ENCODE measurements around the gene CAPS.
"Not testable (repeated sequence)": the region's sequence is repeated elsewhere in the genome, so short reads cannot be mapped to it uniquely, and the experiment has no call there.

The CAPS gene

DNA sequence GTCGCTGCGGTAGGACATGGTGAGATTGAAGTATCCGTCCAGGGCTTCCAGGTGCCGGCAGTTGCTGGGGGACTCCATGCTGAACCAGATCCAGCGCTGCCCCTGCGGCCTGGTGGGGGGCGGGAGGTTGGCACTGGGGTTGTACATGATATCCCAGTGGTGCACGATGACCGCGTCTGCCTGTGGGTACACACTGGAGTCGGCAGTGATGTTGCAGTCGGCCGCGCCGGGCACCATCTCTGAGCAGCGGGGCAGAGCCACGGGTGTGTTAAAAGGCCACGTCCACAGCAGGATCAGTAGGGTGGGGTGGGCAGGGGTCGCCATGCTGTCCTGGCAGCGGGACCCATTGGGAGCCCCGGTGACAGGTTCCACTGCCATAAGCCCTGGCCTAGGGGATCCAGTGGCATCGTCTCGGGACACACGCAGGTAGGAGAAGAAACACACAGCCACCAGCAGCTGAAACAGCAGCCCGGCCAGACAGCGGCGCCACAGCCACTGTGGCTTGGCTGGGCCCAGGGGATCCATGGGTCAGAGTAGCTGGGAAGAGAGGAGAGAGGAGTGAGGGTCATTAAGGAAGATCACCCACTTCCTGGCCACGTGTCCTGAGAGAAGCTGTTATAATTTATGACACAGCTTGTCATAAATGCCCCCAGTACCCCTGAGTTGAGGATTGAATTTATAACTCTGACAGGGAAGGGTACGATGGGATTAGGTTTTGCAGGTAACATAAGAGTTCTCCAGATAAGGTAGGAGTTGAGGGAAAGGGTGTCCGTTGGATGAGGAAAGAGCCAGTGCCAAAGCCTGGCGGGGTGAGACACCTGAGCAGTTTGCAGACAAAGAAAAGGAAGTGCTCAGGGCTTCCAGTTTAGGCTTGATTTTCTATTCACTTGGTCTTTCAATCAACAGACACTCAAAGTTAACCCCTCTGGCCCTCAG, 46.6 kb upstream of the CAPS start:
- no peaks in the 10 kb centered on the region for H3K79me2 ChIP-seq (ENCODE audit: insufficient read depth, low read length)
- H3F3A ChIP-seq (ENCODE audit: insufficient read depth): no peaks in the 10 kb centered on the region
- no peak overlapping the region for H3K4me3 ChIP-seq (ENCODE audit: insufficient read depth, low read length, poor library complexity, severe bottlenecking)
- H3K9me3 ChIP-seq (ENCODE audit: insufficient read depth, low read length): no peaks in the 10 kb centered on the region
- no peak overlapping the region for H3K4me2 ChIP-seq (ENCODE audit: low read depth, low read length, poor library complexity, severe bottlenecking)
- no peak overlapping the region for H2AFZ ChIP-seq (ENCODE audit: low read depth, low read length, severe bottlenecking)
- H3K9me2 ChIP-seq (replicated peaks; ENCODE audit: insufficient read depth, low read length): no peaks in the 10 kb centered on the region
- TF ChIP-seq, protein P1, sequence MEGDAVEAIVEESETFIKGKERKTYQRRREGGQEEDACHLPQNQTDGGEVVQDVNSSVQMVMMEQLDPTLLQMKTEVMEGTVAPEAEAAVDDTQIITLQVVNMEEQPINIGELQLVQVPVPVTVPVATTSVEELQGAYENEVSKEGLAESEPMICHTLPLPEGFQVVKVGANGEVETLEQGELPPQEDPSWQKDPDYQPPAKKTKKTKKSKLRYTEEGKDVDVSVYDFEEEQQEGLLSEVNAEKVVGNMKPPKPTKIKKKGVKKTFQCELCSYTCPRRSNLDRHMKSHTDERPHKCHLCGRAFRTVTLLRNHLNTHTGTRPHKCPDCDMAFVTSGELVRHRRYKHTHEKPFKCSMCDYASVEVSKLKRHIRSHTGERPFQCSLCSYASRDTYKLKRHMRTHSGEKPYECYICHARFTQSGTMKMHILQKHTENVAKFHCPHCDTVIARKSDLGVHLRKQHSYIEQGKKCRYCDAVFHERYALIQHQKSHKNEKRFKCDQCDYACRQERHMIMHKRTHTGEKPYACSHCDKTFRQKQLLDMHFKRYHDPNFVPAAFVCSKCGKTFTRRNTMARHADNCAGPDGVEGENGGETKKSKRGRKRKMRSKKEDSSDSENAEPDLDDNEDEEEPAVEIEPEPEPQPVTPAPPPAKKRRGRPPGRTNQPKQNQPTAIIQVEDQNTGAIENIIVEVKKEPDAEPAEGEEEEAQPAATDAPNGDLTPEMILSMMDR (IDR thresholded peaks at IDR 0.05; ENCODE audit: insufficient read depth, low read length, poor library complexity, severe bottlenecking): no peak
- no peak for TF ChIP-seq EZH2phosphoT487 (conservative IDR thresholded peaks at IDR 0.05; ENCODE audit: low read length)
- no peaks in the 10 kb centered on the region for H4K20me1 ChIP-seq (ENCODE audit: low read depth, low read length)
- no peak overlapping the region for H3K27ac ChIP-seq (ENCODE audit: low read depth, low read length)
- no peaks in the 10 kb centered on the region for H3K36me3 ChIP-seq (ENCODE audit: low read length)
- H3K27me3 ChIP-seq (ENCODE audit: low read length): no peaks in the 10 kb centered on the region
- H3K9ac ChIP-seq (ENCODE audit: low read length): no peak overlapping the region

GRCh38 chr19:5870986-5871394, 43.1 kb upstream of the CAPS start:
- Histone ChIP-seq H3K79me2 (ENCODE audit: insufficient read depth, low read length) (no peaks in the 10 kb centered on the region), H3K4me3 (ENCODE audit: insufficient read depth, low read length, poor library complexity, severe bottlenecking) (no peak overlapping the region), H3K36me3 (ENCODE audit: low read length) (no peaks in the 10 kb centered on the region), H3K9me2 (replicated peaks; ENCODE audit: insufficient read depth, low read length) (no peaks in the 10 kb centered on the region), H3K27ac (ENCODE audit: low read depth, low read length) (no peak overlapping the region), H4K20me1 (ENCODE audit: low read depth, low read length) (no peaks in the 10 kb centered on the region), H3K9ac (ENCODE audit: low read length) (no peak overlapping the region), H2AFZ (ENCODE audit: low read depth, low read length, severe bottlenecking) (no peak overlapping the region), H3K4me2 (ENCODE audit: low read depth, low read length, poor library complexity, severe bottlenecking) (no peak overlapping the region), H3K9me3 (ENCODE audit: insufficient read depth, low read length) (no peaks in the 10 kb centered on the region), H3F3A (ENCODE audit: insufficient read depth) (no peaks in the 10 kb centered on the region), H3K27me3 (ENCODE audit: low read length) (no peaks in the 10 kb centered on the region)
- TF ChIP-seq, protein P1 (IDR thresholded peaks at IDR 0.05; ENCODE audit: insufficient read depth, low read length, poor library complexity, severe bottlenecking): no peak
- no peak for TF ChIP-seq EZH2phosphoT487 (conservative IDR thresholded peaks at IDR 0.05; ENCODE audit: low read length)

DNA sequence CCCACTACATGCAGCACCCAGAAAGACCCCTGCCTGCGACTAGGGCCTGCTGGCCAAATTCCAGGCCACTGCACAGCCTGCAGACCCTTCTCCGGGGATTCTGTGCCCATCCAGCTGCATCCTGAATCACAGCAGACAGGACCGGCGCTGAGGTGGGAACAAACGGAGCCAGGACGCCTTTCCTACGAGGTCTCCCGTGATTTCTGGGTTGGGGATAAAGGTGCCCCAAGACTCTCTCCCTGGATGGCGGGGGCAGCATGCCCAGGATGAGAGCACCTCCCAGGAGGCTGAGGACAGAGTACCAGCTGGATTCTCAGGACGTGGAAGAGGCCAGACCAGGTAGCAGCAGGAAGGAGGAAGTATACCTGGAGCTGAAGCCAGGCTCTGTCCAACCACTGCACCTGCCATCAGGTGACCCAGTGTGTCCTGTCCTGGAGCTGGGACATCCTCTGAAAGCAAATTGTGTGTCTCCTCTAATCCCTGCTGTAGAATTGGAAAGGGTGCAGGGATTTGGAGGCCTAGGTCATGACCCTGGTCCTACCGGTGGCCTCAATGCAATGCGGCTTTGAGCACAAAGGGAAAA, 40.3 kb upstream of the CAPS start:
- H3K79me2 ChIP-seq (ENCODE audit: insufficient read depth, low read length): no peaks in the 10 kb centered on the region
- H4K20me1 ChIP-seq (ENCODE audit: low read depth, low read length): no peaks in the 10 kb centered on the region
- no peaks in the 10 kb centered on the region for H3K36me3 ChIP-seq (ENCODE audit: low read length)

DNA sequence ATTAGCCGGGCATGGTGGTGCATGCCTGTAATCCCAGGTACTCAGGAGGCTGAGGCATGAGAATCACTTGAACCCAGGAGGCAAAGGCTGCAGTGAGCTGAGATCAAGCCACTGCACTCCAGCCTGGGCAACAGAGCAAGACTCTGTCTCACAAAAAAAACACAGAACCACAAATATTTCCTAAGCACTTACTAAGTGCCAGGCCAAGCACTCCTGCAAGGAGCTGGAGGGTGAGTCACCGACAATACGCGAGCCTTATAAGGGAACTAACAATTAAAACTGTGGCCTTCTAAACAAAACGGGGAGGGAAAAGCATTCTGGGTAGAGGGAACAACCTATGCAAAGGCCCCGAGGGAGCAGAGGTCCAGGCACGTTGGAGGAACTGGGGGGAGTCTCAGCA, 39.6 kb upstream of the CAPS start:
- not testable (repeated sequence) for H3F3A ChIP-seq (ENCODE audit: insufficient read depth); H4K20me1 ChIP-seq (ENCODE audit: low read depth, low read length); H3K9me3 ChIP-seq (ENCODE audit: insufficient read depth, low read length); H3K9me2 ChIP-seq (replicated peaks; ENCODE audit: insufficient read depth, low read length); H3K36me3 ChIP-seq (ENCODE audit: low read length); H3K79me2 ChIP-seq (ENCODE audit: insufficient read depth, low read length); H3K27ac ChIP-seq (ENCODE audit: low read depth, low read length); H3K27me3 ChIP-seq (ENCODE audit: low read length); H3K4me3 ChIP-seq (ENCODE audit: insufficient read depth, low read length, poor library complexity, severe bottlenecking); H3K4me2 ChIP-seq (ENCODE audit: low read depth, low read length, poor library complexity, severe bottlenecking); H2AFZ ChIP-seq (ENCODE audit: low read depth, low read length, severe bottlenecking); H3K9ac ChIP-seq (ENCODE audit: low read length)

More for the DNA sequence above, 40.3 kb upstream of the CAPS start:
- H2AFZ ChIP-seq (ENCODE audit: low read depth, low read length, severe bottlenecking): no peak overlapping the region
- no peak for TF ChIP-seq EZH2phosphoT487 (conservative IDR thresholded peaks at IDR 0.05; ENCODE audit: low read length)
- TF ChIP-seq, protein P1 (IDR thresholded peaks at IDR 0.05; ENCODE audit: insufficient read depth, low read length, poor library complexity, severe bottlenecking): no peak
- no peak overlapping the region for H3K4me2 ChIP-seq (ENCODE audit: low read depth, low read length, poor library complexity, severe bottlenecking)
- no peaks in the 10 kb centered on the region for H3K27me3 ChIP-seq (ENCODE audit: low read length)
- no peaks in the 10 kb centered on the region for H3K9me2 ChIP-seq (replicated peaks; ENCODE audit: insufficient read depth, low read length)
- no peak overlapping the region for H3K4me3 ChIP-seq (ENCODE audit: insufficient read depth, low read length, poor library complexity, severe bottlenecking)
- H3K9me3 ChIP-seq (ENCODE audit: insufficient read depth, low read length): no peaks in the 10 kb centered on the region
- H3K9ac ChIP-seq (ENCODE audit: low read length): no peak overlapping the region
- no peaks in the 10 kb centered on the region for H3F3A ChIP-seq (ENCODE audit: insufficient read depth)
- H3K27ac ChIP-seq (ENCODE audit: low read depth, low read length): no peak overlapping the region

Data from SU-DHL-6 (cell line).